ENCODE measurements around the gene FKBP5.

FKBP5 gene

GRCh38 chr6:35728683-35729678 lies 40.3 kb upstream of the FKBP5 start:
- peak overlapping the region; percentile 87 to 95 for H3K27ac Mint-ChIP-seq
- no peaks in the 10 kb centered on the region for H3K9me3 Mint-ChIP-seq

DNA sequence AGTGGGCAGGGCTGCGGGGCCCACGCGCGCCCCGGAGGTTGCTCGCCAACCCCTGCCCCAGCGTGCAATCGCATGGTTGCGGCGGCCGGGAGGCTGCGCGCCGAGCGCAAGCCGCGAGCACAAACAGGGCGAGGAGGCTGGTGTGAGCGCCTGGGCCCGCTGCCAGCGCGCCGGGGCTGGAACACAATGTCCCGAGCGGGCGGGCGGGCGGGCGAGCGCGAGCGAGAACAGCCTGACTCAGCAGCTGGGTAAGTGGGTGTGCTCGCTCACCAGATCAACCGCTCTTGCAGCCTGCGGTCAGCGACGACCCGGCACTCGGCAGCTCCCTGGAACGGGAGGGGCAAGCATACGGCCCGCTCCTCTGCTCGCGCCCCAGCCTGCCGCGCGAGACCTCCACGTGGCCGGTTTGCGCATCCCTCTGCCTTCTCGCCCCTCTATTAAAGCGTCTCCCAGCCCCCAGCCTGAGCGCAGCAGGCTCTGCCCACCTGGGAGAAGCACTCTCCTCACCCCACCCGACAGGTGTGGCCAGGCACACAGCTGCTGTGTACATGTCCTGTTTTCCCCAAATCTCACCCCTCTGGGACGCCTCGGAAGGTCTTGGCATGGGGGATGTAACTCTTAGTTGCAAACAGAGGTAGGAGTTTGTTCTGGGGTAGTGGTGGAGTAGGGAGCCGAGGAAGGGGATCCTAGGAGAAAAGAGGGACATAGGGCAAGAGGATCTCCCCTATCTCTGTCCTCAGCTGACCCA lies 39.4 kb upstream of the FKBP5 start:
- Mint-ChIP-seq H3K4me1 (ENCODE audit: low read depth in 2 of 2) (peaks cover 56 to 83% of the 10 kb centered on the region in 2 donors), H3K27ac (peak overlapping the region; percentile 87 to 95), H3K9me3 (no peaks in the 10 kb centered on the region), H3K36me3 (ENCODE audit: insufficient read depth) (peaks cover 19% of the 10 kb centered on the region), H3K27me3 (no peaks in the 10 kb centered on the region), H3K4me3 (peak overlapping the region; percentile 80 to 86)
- peak; percentile 80 to 87 (median 80) for DNase-seq
- peak; percentile 70 for ATAC-seq (replicated peaks)

More at GRCh38 chr6:35728683-35729678, 40.3 kb upstream of the FKBP5 start:
- H3K4me3 Mint-ChIP-seq, result peak overlapping the region; percentile 80 to 86
- DNase-seq (peak in 1 of 3 experiments; percentile 27), ATAC-seq (replicated peaks) (no peak)
- peaks cover 58 to 78% of the 10 kb centered on the region in 2 donors for H3K4me1 Mint-ChIP-seq (ENCODE audit: low read depth in 2 of 2)
- peaks cover 19% of the 10 kb centered on the region for H3K36me3 Mint-ChIP-seq (ENCODE audit: insufficient read depth)
- no peaks in the 10 kb centered on the region for H3K27me3 Mint-ChIP-seq

DNA sequence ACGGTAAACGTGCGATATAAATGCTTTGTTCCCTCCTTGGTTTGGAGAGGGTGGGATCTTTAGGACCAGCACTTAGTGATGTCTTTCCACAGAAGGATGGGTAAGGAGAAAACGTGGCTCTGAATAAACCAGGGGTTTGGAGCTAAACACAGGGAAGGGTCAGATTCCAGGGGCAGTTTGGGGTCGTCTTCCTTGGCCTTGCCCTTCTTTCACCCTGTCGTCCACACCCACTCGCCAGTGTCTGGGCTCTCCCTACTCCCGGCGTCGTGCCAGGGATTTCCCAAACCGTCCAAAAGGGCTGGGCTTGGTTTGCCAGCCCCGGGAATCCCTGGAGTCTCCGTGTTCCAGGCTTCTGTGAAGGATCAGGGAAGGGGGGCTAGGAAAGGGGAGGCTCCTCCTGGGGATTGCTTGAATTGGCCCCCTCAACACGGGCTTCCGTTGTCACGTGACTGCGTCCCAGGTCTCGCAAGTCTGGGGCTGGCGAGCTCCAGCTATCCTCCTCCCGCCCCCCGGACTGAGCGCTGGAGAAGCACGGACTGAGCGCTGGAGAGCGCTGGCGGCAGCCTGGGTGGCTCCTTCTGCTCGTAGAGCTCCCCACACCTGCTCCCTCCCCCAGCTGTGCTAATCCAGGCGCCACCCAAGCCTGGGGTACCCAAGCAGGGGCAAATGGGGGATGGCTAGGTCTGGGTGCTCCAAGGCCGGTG lies 38.7 kb upstream of the FKBP5 start:
- H3K36me3 Mint-ChIP-seq (ENCODE audit: insufficient read depth), result peaks cover 19% of the 10 kb centered on the region
- H3K4me3 Mint-ChIP-seq, result peak overlapping the region; percentile 80 to 86
- H3K27me3 Mint-ChIP-seq, result no peaks in the 10 kb centered on the region
- no peaks in the 10 kb centered on the region for H3K9me3 Mint-ChIP-seq
- peak overlapping the region; percentile 87 to 95 for H3K27ac Mint-ChIP-seq
- no peak for DNase-seq
- H3K4me1 Mint-ChIP-seq (ENCODE audit: low read depth in 2 of 2), result peaks cover 49 to 75% of the 10 kb centered on the region in 2 donors
- ATAC-seq (replicated peaks), result peak; percentile 16

DNA sequence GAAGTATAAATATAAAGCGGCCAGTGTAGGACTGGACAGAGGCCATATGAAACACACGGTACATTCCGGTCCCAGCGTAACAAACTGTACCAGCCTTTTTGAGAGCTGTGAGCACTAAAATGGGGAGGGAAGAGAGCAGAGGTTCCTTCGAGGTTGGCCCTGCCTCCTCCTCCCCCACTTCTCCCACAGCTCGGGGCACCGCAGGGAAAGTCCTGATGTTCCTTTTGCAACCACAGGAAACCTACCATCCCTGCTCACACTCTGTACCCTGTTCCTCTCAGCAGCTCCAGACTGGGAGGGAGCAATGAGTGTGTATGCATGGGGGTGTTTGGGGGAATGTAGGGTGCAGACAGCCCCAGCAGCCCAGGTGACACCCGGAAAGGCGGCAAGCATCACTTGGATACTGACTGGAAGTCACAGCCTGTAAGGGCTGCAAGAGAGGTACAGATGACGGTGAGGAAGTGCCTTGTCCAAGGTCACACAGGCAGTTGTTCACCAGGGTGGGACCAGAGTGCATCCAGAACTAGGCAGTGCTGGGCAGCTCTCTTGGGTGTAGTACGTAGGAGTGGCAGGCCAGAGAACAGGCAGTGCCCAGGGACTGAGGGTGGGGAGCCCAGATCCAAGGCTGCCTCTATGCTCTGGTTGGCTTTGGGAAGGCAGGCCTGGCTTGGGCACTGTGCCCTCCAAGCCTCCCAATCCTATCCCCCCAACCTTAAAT lies 37.2 kb upstream of the FKBP5 start:
- Mint-ChIP-seq H3K36me3 (ENCODE audit: insufficient read depth) (peaks cover 13% of the 10 kb centered on the region), H3K9me3 (no peaks in the 10 kb centered on the region), H3K27me3 (no peaks in the 10 kb centered on the region), H3K4me3 (peak overlapping the region; percentile 13 to 86), H3K4me1 (ENCODE audit: low read depth in 2 of 2) (peaks cover 46 to 68% of the 10 kb centered on the region in 2 donors), H3K27ac (peak overlapping the region; percentile 87 to 95)
- DNase-seq, result no peak
- ATAC-seq (replicated peaks), result no peak

DNA sequence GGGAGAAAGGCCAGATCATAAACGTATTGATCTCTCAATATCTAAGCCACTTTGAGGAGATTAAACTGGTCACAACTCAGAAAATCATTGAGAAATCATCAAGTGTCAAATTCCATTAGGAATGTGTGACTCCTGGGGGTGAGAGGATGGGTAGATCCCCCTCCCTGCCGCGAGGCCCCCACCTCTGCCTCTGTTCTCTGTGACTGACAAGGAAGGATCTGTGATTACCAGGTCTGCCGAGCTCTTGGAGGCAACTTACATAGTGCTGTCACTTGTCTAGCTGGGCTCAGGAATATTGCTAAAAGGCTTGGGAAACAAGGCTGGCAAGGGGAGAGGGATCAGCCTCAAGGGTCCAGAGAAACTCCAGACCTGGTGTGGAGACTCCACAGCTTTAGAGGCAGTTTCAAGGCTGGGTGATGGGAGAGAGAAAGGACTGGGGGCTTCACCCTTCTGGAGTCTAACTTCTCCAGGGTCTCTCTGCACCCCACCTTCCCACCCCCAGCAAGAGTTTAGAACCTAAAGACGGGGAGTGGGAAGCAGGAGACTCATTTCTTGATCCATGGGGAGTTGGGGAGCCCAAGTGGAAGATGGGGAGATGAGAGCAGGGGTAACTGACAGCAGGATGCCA lies 36.5 kb upstream of the FKBP5 start:
- H3K27ac Mint-ChIP-seq, result peak overlapping the region; percentile 41 to 51
- peak overlapping the region in 1 of 2 donors; percentile 18 for H3K4me3 Mint-ChIP-seq

GRCh38 chr6:35724471-35724870 lies 35.8 kb upstream of the FKBP5 start:
- Mint-ChIP-seq H3K36me3 (ENCODE audit: insufficient read depth) (peaks cover 13% of the 10 kb centered on the region), H3K27ac (no peak overlapping the region), H3K27me3 (no peaks in the 10 kb centered on the region), H3K4me3 (peak overlapping the region in 1 of 2 donors; percentile 31), H3K9me3 (no peaks in the 10 kb centered on the region), H3K4me1 (ENCODE audit: low read depth in 2 of 2) (peaks cover 53 to 55% of the 10 kb centered on the region in 2 donors)
- DNase-seq (no peak), ATAC-seq (replicated peaks) (no peak)

More for the DNA sequence above, 36.5 kb upstream of the FKBP5 start:
- DNase-seq, result no peak
- no peaks in the 10 kb centered on the region for H3K9me3 Mint-ChIP-seq
- peaks cover 51 to 62% of the 10 kb centered on the region in 2 donors for H3K4me1 Mint-ChIP-seq (ENCODE audit: low read depth in 2 of 2)
- peaks cover 13% of the 10 kb centered on the region for H3K36me3 Mint-ChIP-seq (ENCODE audit: insufficient read depth)
- no peaks in the 10 kb centered on the region for H3K27me3 Mint-ChIP-seq
- ATAC-seq (replicated peaks), result no peak

DNA sequence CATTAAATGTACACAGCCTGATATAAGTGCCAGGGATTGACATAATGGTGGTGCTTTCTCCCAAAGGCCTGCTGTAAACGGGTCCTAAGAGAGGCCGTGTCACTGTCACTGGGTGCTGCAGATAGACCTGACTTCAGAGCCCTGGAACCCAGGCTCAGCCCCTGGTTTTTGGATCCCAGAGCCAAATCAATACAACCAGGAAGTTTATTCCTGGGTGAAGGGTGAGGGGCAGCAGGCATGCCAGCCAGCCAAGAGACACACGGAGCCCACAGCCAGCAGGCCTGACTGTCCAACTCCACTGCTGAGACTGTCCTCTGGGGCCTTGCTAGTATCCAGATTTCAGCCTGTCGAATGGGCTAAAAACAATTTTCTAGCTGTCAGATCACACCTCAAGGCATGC lies 35.3 kb upstream of the FKBP5 start:
- Mint-ChIP-seq H3K4me3 (peak overlapping the region in 1 of 2 donors; percentile 31), H3K27me3 (no peaks in the 10 kb centered on the region), H3K36me3 (ENCODE audit: insufficient read depth) (peaks cover 13% of the 10 kb centered on the region), H3K27ac (no peak overlapping the region), H3K4me1 (ENCODE audit: low read depth in 2 of 2) (peaks cover 50 to 53% of the 10 kb centered on the region in 2 donors), H3K9me3 (no peaks in the 10 kb centered on the region)
- ATAC-seq (replicated peaks) (no peak), DNase-seq (no peak)

DNA sequence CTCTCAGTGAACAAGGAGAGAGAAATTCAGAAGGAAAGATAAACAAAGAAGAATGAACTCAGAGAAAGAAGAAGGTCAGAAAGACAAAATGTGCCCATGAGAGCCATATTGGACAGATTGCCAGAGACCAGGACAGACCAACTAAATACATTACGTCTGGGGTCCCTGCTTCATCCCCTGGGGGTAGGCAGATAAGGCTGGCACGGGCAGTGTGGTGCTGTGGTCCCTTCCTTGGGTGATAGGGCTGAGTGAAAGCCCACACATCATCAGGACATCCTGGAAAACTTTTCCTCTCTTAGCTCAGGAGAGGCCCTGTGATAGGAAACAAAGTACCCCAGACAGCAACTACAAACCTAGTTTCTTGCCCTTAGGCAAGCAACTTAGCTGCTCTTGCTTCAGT lies 34.9 kb upstream of the FKBP5 start:
- ATAC-seq (replicated peaks) (no peak), DNase-seq (no peak)
- peaks cover 51 to 53% of the 10 kb centered on the region in 2 donors for H3K4me1 Mint-ChIP-seq (ENCODE audit: low read depth in 2 of 2)
- no peak overlapping the region for H3K4me3 Mint-ChIP-seq
- peaks cover 13% of the 10 kb centered on the region for H3K36me3 Mint-ChIP-seq (ENCODE audit: insufficient read depth)
- no peaks in the 10 kb centered on the region for H3K27me3 Mint-ChIP-seq
- H3K9me3 Mint-ChIP-seq, result no peaks in the 10 kb centered on the region
- peak overlapping the region in 1 of 2 donors; percentile 59 for H3K27ac Mint-ChIP-seq

DNA sequence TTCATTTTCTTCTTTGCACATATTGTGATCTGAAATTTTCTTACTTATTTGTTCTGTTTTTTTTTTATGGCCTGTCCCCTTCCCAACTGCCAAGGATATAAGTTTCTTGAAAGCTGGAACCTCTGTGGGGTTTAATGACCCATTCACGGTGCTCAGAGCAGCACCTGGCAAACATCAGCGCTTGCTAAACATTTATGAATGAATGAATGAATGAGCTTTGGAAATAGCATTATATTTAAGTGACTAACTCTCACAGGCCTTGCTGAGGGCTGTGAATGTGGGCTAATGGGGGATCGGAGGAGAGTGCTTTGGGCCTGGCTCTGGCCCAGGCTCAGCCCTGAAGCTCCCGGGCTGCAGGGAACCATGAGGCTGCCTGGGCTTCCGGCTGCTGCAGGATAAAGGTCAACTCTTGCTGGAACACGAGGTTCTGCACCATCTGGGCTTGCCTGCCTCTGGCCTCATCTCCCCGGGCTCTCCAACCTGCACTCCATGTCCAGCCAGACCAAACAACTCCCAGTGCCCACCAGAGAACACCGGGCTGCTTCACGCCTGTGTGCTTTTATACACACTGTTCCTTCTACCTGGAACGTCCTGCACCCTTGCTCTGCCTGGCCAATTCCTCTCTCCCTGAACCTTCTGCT lies 33.5 kb upstream of the FKBP5 start:
- Mint-ChIP-seq H3K9me3 (no peaks in the 10 kb centered on the region), H3K36me3 (ENCODE audit: insufficient read depth) (peaks cover 11% of the 10 kb centered on the region), H3K4me1 (ENCODE audit: low read depth in 2 of 2) (peaks cover 52% of the 10 kb centered on the region in 2 donors), H3K4me3 (no peak overlapping the region), H3K27ac (no peak overlapping the region), H3K27me3 (no peaks in the 10 kb centered on the region)
- ATAC-seq (replicated peaks) (no peak), DNase-seq (no peak)

- Mint-ChIP-seq H3K27me3 (no peaks in the 10 kb centered on the region), H3K27ac (no peak overlapping the region), H3K9me3 (no peaks in the 10 kb centered on the region), H3K4me3 (no peak overlapping the region), H3K36me3 (ENCODE audit: insufficient read depth) (peaks cover 3% of the 10 kb centered on the region), H3K4me1 (ENCODE audit: low read depth in 2 of 2) (peaks cover 36 to 47% of the 10 kb centered on the region in 2 donors)
- DNase-seq (no peak), ATAC-seq (replicated peaks) (peak; percentile 49)
Measured at GRCh38 chr6:35719830-35720733, 31.4 kb upstream of the FKBP5 start.

DNA sequence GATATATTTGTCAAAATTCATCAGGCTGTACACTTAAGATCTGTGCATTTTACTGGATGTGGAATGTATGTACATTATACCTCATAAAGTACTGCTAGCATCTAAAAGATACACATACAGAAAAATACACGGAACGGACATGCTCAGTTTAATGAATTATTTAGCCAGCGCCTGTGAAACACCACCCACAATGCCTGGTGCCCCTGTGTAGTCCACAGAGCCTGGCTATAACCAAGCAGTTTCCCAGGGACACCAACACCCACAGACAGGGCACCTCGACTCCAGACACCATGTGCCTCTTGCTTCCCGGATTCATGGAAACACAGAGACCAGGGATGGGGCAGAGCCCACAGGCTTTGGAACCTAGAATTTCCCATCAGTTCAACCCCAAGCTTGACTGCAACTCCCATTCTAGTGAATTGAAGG lies 30.7 kb upstream of the FKBP5 start:
- Mint-ChIP-seq H3K9me3 (no peaks in the 10 kb centered on the region), H3K36me3 (ENCODE audit: insufficient read depth) (peaks cover 3% of the 10 kb centered on the region), H3K27ac (peak overlapping the region in 1 of 2 donors; percentile 65), H3K4me1 (ENCODE audit: low read depth in 2 of 2) (peaks cover 32 to 47% of the 10 kb centered on the region in 2 donors), H3K4me3 (no peak overlapping the region), H3K27me3 (no peaks in the 10 kb centered on the region)
- no peak for DNase-seq
- ATAC-seq (replicated peaks), result no peak

Measured in effector memory CD8-positive, alpha-beta T cell (primary cell).